Lower leg skin (tissue), 3 donors: ENCODE data around the gene NEK2.

Source experiments
- CTCF ChIP-seq, 3 donors: fragments of 450-650 bp; IDR thresholded peaks; one replicate each; pipeline ENCODE4 v1.5.1; 2016; ENCODE audit warnings: antibody characterized with exemption in 3 of 3, mild to moderate bottlenecking in 3 of 3, moderate library complexity in 2 of 3
- POLR2A ChIP-seq, 2 donors: fragments of 450-650 bp; IDR thresholded peaks; one replicate each; pipeline ENCODE4 v1.6.1; 2016 to 2017; ENCODE audit warnings: antibody characterized with exemption in 2 of 2, mild to moderate bottlenecking in 1 of 2, moderate library complexity in 1 of 2

GRCh38 chr1:211705467-211706091 is 30.2 kb upstream of the NEK2 start:
- TF ChIP-seq POLR2A (IDR thresholded peaks at IDR 0.05) (no peak), CTCF (IDR thresholded peaks at IDR 0.05) (no peak)
